ENCODE data around the gene ADGRF1. TPM values are rescaled to one million over a fixed set of nuclear protein-coding genes. Genes with fewer than 3 reads are reported as not detected.
A peak's percentile ranks its signal among the peaks of the same experiment; 100 is the strongest.

The ADGRF1 gene
- total RNA-seq, 1 experiment from 2014 or later = not detected

DNA sequence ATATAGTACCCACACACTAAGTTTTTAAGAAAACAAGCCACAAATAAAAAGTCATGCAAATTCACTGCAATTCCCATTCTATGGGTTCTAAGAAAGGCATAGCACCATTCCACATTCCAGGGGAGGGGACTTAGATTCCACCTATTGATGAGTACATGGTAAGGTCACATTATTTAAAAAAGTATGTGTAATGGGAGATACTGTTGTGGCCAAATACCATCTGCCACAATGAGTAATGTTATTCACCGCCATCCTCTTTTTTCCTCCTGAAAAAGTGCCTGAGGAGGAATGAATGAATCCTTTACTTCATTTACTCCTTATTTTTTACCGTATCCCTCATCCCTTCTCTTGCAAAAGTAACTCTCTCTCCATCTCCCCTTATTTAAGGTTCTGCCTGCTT is 27.0 kb upstream of the ADGRF1 start:
- H4K20me1 ChIP-seq (ENCODE audit: insufficient read depth, low read depth, low read length) = no peaks in the 10 kb centered on the region
- no peak overlapping the region for H3K4me2 ChIP-seq (ENCODE audit: low read depth, low read length, poor library complexity, severe bottlenecking)
- H3K9me2 ChIP-seq (replicated peaks; ENCODE audit: insufficient read depth, low read length) = no peaks in the 10 kb centered on the region
- no peaks in the 10 kb centered on the region for H3K9me3 ChIP-seq (ENCODE audit: low read length)
- H3K9ac ChIP-seq (ENCODE audit: low read length) = no peak overlapping the region
- H3K4me3 ChIP-seq (ENCODE audit: low read length) = no peak overlapping the region
- no peaks in the 10 kb centered on the region for H3K4me1 ChIP-seq (ENCODE audit: low read length)
- no peak overlapping the region for H2AFZ ChIP-seq (ENCODE audit: low read length)
- no peaks in the 10 kb centered on the region for H3K36me3 ChIP-seq (ENCODE audit: insufficient read depth, low read length)
- DNase-seq = no peak
- H3K27ac ChIP-seq (ENCODE audit: low read length) = no peak overlapping the region
- H3K27me3 ChIP-seq (ENCODE audit: low read length) = no peaks in the 10 kb centered on the region
- H3K79me2 ChIP-seq (ENCODE audit: low read length) = no peaks in the 10 kb centered on the region

DNA sequence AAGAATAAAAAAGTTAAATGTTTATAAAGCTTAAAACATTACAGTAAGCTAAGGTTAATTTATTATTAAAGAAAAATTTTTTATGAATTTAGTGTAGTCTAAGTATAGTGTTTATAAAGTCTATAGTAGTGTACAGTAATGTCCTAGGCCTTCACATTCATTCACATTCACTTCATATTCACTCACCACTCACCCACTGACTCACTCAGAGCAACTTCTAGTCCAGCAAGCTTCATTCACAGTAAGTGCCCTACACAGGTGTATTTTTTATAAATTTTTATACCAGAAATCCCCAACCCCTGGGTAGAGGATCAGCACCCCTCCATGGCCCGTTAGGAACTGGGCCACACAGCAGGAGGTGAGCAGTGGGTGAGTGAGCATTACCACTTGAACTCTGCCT is 24.3 kb upstream of the ADGRF1 start:
- Histone ChIP-seq H3K4me2 (ENCODE audit: low read depth, low read length, poor library complexity, severe bottlenecking) (no peak overlapping the region), H3K27ac (ENCODE audit: low read length) (no peak overlapping the region), H3K9me3 (ENCODE audit: low read length) (no peaks in the 10 kb centered on the region), H3K9me2 (replicated peaks; ENCODE audit: insufficient read depth, low read length) (no peaks in the 10 kb centered on the region), H4K20me1 (ENCODE audit: insufficient read depth, low read depth, low read length) (no peaks in the 10 kb centered on the region), H3K27me3 (ENCODE audit: low read length) (no peaks in the 10 kb centered on the region), H2AFZ (ENCODE audit: low read length) (no peak overlapping the region), H3K79me2 (ENCODE audit: low read length) (no peaks in the 10 kb centered on the region), H3K4me1 (ENCODE audit: low read length) (no peaks in the 10 kb centered on the region), H3K36me3 (ENCODE audit: insufficient read depth, low read length) (no peaks in the 10 kb centered on the region), H3K9ac (ENCODE audit: low read length) (no peak overlapping the region), H3K4me3 (ENCODE audit: low read length) (no peak overlapping the region)
- no peak for DNase-seq

DNA sequence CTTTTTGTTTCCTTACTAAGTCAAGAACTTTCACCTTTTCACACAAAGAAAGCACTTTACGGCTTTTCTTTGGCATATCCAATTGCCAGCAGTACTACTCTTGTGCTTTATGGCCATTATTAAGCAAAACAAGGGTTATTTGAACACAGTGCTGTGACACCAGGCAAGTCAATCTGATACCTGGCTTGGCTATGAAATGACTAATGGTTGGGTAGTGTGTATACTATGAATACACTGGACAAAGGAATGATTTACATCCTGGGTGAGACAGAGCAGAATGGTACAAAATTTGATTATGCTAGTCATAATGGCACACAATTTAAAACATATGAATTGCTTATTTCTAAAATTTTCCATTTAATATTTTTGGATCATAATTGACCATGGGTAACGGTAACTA is 22.1 kb upstream of the ADGRF1 start:
- H3K79me2 ChIP-seq (ENCODE audit: low read length) = no peaks in the 10 kb centered on the region
- H3K9ac ChIP-seq (ENCODE audit: low read length) = no peak overlapping the region
- no peaks in the 10 kb centered on the region for H3K9me2 ChIP-seq (replicated peaks; ENCODE audit: insufficient read depth, low read length)
- no peak overlapping the region for H3K4me2 ChIP-seq (ENCODE audit: low read depth, low read length, poor library complexity, severe bottlenecking)
- H3K9me3 ChIP-seq (ENCODE audit: low read length) = no peaks in the 10 kb centered on the region
- H3K27me3 ChIP-seq (ENCODE audit: low read length) = no peaks in the 10 kb centered on the region
- no peak for DNase-seq
- no peak overlapping the region for H3K4me3 ChIP-seq (ENCODE audit: low read length)
- no peak overlapping the region for H2AFZ ChIP-seq (ENCODE audit: low read length)
- H3K27ac ChIP-seq (ENCODE audit: low read length) = no peak overlapping the region
- no peaks in the 10 kb centered on the region for H4K20me1 ChIP-seq (ENCODE audit: insufficient read depth, low read depth, low read length)
- H3K36me3 ChIP-seq (ENCODE audit: insufficient read depth, low read length) = no peaks in the 10 kb centered on the region
- no peaks in the 10 kb centered on the region for H3K4me1 ChIP-seq (ENCODE audit: low read length)

DNA sequence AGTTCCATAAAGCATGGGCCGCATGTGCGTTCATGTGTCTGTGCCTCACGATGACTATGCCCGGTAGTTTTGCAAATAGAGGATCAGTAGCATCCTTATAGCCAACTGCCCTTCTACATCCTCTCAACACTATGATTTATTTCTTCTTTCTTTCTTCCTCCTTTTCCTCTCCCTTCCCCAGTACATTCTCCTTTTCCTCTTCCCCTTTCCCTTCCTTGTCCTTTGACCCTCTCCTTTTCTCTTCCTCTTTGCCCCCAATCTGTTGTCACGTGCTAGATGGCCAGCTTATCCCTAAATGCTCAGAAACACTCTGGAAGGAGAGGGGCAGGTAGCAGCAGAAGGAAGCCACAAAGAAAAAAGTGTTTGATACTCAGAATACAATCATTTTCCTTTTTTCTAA is 20.2 kb upstream of the ADGRF1 start:
- DNase-seq = no peak
- Histone ChIP-seq H3K27ac (ENCODE audit: low read length) (no peak overlapping the region), H4K20me1 (ENCODE audit: insufficient read depth, low read depth, low read length) (no peaks in the 10 kb centered on the region), H3K9ac (ENCODE audit: low read length) (no peak overlapping the region), H3K4me2 (ENCODE audit: low read depth, low read length, poor library complexity, severe bottlenecking) (no peak overlapping the region), H3K4me3 (ENCODE audit: low read length) (no peak overlapping the region), H3K27me3 (ENCODE audit: low read length) (no peaks in the 10 kb centered on the region), H2AFZ (ENCODE audit: low read length) (no peak overlapping the region), H3K9me2 (replicated peaks; ENCODE audit: insufficient read depth, low read length) (no peaks in the 10 kb centered on the region), H3K36me3 (ENCODE audit: insufficient read depth, low read length) (no peaks in the 10 kb centered on the region), H3K79me2 (ENCODE audit: low read length) (no peaks in the 10 kb centered on the region), H3K4me1 (ENCODE audit: low read length) (no peaks in the 10 kb centered on the region), H3K9me3 (ENCODE audit: low read length) (no peaks in the 10 kb centered on the region)

DNA sequence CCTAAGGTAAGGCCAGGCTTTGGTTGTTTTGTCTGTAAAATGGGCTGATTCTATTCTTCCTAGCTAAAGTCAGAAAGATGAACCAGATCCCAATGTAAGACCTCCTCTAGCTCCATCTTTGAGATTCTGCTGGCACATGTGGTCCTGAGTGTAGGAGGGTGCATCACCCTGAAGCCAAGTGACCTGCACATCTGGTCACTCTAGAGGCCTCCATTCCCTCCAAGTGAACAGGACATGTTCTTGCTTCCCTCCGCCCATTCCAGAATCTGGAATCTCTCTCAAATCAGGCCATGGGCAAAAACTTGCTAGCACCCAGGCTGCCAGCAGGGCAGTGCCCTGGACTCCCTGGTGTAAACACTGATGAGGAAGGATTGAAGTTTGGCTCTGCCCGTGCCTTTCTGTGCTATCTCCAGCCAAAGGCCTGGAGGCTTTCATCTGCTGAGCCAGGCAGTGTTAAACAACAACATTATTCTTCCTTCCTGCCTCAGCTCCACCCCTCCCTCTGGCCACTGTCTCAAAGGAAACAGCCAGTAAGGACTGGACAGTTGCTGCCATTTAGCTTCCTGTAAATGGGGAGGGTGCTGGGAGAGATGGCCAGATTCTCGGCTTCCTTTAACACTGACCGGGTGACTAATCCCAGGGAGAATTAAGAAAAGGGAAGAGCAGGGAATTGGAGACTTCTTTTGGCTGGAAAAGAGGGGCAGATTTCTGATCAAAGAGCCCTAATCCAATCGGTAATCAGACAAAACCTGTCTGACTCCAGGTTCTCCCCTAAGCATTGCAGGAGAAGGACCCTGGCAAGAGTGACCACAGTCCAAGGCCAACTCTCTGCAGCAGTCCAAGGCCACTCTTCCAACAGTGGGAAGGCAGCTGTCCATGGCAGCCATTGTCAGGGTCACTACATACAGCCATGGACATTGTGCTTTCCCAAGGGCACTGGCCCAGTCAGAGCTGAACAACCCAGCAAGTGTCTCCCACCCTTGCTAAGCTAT is 19.5 kb upstream of the ADGRF1 start:
- H4K20me1 ChIP-seq (ENCODE audit: insufficient read depth, low read depth, low read length) = no peaks in the 10 kb centered on the region
- no peaks in the 10 kb centered on the region for H3K9me3 ChIP-seq (ENCODE audit: low read length)
- H3K4me2 ChIP-seq (ENCODE audit: low read depth, low read length, poor library complexity, severe bottlenecking) = no peak overlapping the region
- no peak overlapping the region for H3K9ac ChIP-seq (ENCODE audit: low read length)
- no peak overlapping the region for H3K27ac ChIP-seq (ENCODE audit: low read length)
- no peak overlapping the region for H3K4me3 ChIP-seq (ENCODE audit: low read length)
- no peaks in the 10 kb centered on the region for H3K36me3 ChIP-seq (ENCODE audit: insufficient read depth, low read length)
- H2AFZ ChIP-seq (ENCODE audit: low read length) = no peak overlapping the region
- no peaks in the 10 kb centered on the region for H3K79me2 ChIP-seq (ENCODE audit: low read length)
- H3K27me3 ChIP-seq (ENCODE audit: low read length) = no peaks in the 10 kb centered on the region
- H3K4me1 ChIP-seq (ENCODE audit: low read length) = no peaks in the 10 kb centered on the region
- no peaks in the 10 kb centered on the region for H3K9me2 ChIP-seq (replicated peaks; ENCODE audit: insufficient read depth, low read length)
- peak; percentile 27 for DNase-seq

DNA sequence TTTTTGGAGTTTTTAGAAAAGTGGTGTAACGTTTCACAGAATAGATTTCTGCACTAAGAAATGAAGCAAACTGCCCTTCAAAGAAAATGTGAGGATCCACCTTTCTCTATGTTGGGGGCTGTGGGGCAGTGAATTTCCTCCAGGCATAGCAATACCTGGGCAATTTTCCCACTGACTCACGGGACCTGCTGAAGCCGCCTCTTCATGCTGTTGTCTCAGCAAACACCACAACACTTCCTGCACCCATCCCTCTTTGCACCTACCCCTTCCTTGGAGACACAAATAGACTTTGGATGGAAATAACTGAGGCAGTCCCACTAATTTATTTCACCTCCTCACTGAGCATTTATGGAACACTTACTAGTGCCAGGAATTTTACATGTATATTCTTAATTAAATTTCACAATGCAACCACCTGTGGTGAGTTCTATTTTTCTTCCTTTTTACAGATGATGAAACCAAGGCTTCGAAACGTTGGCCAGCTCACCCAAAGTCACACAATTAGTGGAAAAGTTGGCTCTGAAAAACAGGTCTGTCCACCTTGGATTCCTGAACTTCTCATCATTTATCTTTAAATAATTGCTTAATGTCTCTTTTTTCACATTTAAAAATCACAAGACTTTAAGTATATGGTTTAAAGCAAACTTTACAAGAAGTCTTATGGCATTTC is 17.2 kb upstream of the ADGRF1 start:
- H3K27me3 ChIP-seq (ENCODE audit: low read length) = no peaks in the 10 kb centered on the region
- H4K20me1 ChIP-seq (ENCODE audit: insufficient read depth, low read depth, low read length) = no peaks in the 10 kb centered on the region
- no peaks in the 10 kb centered on the region for H3K79me2 ChIP-seq (ENCODE audit: low read length)
- H3K4me3 ChIP-seq (ENCODE audit: low read length) = no peak overlapping the region
- no peak overlapping the region for H3K9ac ChIP-seq (ENCODE audit: low read length)
- H3K27ac ChIP-seq (ENCODE audit: low read length) = no peak overlapping the region
- no peaks in the 10 kb centered on the region for H3K36me3 ChIP-seq (ENCODE audit: insufficient read depth, low read length)
- no peak overlapping the region for H2AFZ ChIP-seq (ENCODE audit: low read length)
- H3K9me3 ChIP-seq (ENCODE audit: low read length) = no peaks in the 10 kb centered on the region
- H3K4me2 ChIP-seq (ENCODE audit: low read depth, low read length, poor library complexity, severe bottlenecking) = no peak overlapping the region
- no peaks in the 10 kb centered on the region for H3K9me2 ChIP-seq (replicated peaks; ENCODE audit: insufficient read depth, low read length)
- no peaks in the 10 kb centered on the region for H3K4me1 ChIP-seq (ENCODE audit: low read length)
- DNase-seq = peak; percentile 14

DNA sequence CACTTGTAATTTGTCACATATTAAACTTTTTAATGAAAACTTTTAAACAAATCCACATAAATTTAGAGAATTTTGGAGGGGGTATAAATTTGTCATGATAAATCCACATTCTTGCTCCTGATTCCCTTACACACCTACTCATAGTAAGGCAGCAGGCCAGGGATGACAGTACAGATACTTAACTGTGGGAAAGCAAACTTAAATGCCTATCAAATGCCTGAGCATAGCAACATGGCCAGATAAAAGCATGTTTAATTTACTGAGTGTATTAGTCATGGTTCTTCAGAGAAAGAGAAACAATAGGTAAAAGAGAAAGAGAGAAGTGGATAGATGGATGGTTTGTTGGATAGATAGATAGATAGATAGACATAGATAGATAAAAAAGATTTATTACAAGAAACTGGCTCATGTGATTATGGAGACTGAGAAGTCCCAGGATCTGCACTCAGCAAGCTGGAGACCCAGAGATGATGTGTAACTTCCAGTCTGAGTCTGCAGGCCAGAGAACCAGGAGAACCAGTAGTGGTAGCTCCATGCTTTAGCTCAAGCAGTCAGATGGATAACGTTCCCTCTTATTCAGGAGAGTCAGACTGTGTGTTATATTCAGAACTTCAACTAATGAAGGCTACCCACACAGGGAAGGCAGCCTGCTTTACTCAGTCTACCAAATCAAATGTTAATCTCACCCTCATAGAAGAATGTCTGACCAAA is 15.9 kb upstream of the ADGRF1 start:
- Histone ChIP-seq H3K27me3 (ENCODE audit: low read length) (no peaks in the 10 kb centered on the region), H3K27ac (ENCODE audit: low read length) (no peak overlapping the region), H3K4me1 (ENCODE audit: low read length) (no peaks in the 10 kb centered on the region), H3K36me3 (ENCODE audit: insufficient read depth, low read length) (no peaks in the 10 kb centered on the region), H3K9me3 (ENCODE audit: low read length) (no peaks in the 10 kb centered on the region), H3K4me3 (ENCODE audit: low read length) (no peak overlapping the region), H2AFZ (ENCODE audit: low read length) (no peak overlapping the region), H3K9ac (ENCODE audit: low read length) (no peak overlapping the region), H4K20me1 (ENCODE audit: insufficient read depth, low read depth, low read length) (no peaks in the 10 kb centered on the region), H3K79me2 (ENCODE audit: low read length) (no peaks in the 10 kb centered on the region), H3K9me2 (replicated peaks; ENCODE audit: insufficient read depth, low read length) (no peaks in the 10 kb centered on the region), H3K4me2 (ENCODE audit: low read depth, low read length, poor library complexity, severe bottlenecking) (no peak overlapping the region)
- DNase-seq = no peak

DNA sequence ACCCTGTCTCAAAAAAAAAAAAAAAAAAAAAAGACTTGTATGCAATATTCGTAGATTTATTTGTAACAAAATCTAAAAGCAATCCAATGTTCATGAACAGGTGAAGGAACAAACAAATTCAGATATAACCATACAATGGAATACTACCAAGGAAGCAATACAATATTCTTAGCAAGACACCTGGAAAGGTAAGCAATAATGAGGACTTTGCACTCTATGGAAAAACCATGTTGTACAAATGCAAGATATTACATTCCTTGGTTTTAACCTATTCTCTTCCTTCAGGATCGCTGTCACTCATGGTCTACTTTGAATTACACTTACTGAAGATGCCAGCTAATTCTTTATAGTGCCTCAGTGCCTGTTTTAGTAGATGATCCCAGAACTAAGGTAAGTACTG is 14.7 kb upstream of the ADGRF1 start:
- Histone ChIP-seq H3K4me1 (ENCODE audit: low read length) (no peaks in the 10 kb centered on the region), H3K9me2 (replicated peaks; ENCODE audit: insufficient read depth, low read length) (no peaks in the 10 kb centered on the region), H3K79me2 (ENCODE audit: low read length) (no peaks in the 10 kb centered on the region), H3K4me2 (ENCODE audit: low read depth, low read length, poor library complexity, severe bottlenecking) (no peak overlapping the region), H3K4me3 (ENCODE audit: low read length) (no peak overlapping the region), H4K20me1 (ENCODE audit: insufficient read depth, low read depth, low read length) (no peaks in the 10 kb centered on the region), H3K36me3 (ENCODE audit: insufficient read depth, low read length) (no peaks in the 10 kb centered on the region), H2AFZ (ENCODE audit: low read length) (no peak overlapping the region), H3K27me3 (ENCODE audit: low read length) (no peaks in the 10 kb centered on the region), H3K9ac (ENCODE audit: low read length) (no peak overlapping the region), H3K27ac (ENCODE audit: low read length) (no peak overlapping the region), H3K9me3 (ENCODE audit: low read length) (no peaks in the 10 kb centered on the region)
- no peak for DNase-seq
